H9 (cell line): Measurements from ENCODE around the gene LDHAL6B. TPM values are rescaled to one million over a fixed set of nuclear protein-coding genes. Genes with fewer than 3 reads are reported as not detected.

ENCODE experiments used
- DNase-seq: peaks from one replicate; pipeline ENCODE4 v3.0.0-alpha.2; 2017
- H2AFZ ChIP-seq: one replicate; pipeline ENCODE4 v1.6.1; 2013; ENCODE audit warnings: mild to moderate bottlenecking, low read length, control low read depth, moderate library complexity
- H2AK5ac ChIP-seq: 2 replicates; pipeline ENCODE4 v1.6.1; 2013; ENCODE audit warnings: low read length, control low read depth, mixed read lengths; ENCODE audit not compliant: insufficient read length
- H2BK120ac ChIP-seq: one replicate; pipeline ENCODE4 v1.6.1; 2013; ENCODE audit warnings: low read depth, mild to moderate bottlenecking, low read length, control low read depth, inconsistent platforms; ENCODE audit not compliant: poor library complexity, severe bottlenecking
- H2BK12ac ChIP-seq: 2 replicates; pipeline ENCODE4 v1.6.1; 2013; ENCODE audit warnings: low read length, control low read depth, mixed read lengths, low read depth; ENCODE audit not compliant: insufficient read length
- H2BK15ac ChIP-seq: 2 replicates; pipeline ENCODE4 v1.6.1; 2013; ENCODE audit warnings: low read depth, low read length, control low read depth
- H2BK20ac ChIP-seq: one replicate; pipeline ENCODE4 v1.6.1; 2013; ENCODE audit warnings: low read depth, mild to moderate bottlenecking, low read length, control low read depth, inconsistent platforms; ENCODE audit not compliant: poor library complexity, severe bottlenecking
- H2BK5ac ChIP-seq: 2 replicates; pipeline ENCODE4 v1.6.1; 2013; ENCODE audit warnings: low read length, control low read depth, mixed read lengths; ENCODE audit not compliant: insufficient read length
- H3K14ac ChIP-seq: 2 replicates; pipeline ENCODE4 v1.6.1; 2013; ENCODE audit warnings: low read length, control low read depth; ENCODE audit not compliant: insufficient read depth
- H3K18ac ChIP-seq: 2 replicates; pipeline ENCODE4 v1.6.1; 2013; ENCODE audit warnings: low read depth, mild to moderate bottlenecking, mixed read lengths, low read length, control low read depth; ENCODE audit not compliant: insufficient read length
- H3K23ac ChIP-seq: 2 replicates; pipeline ENCODE4 v1.6.1; 2013; ENCODE audit warnings: low read length, control low read depth, mixed read lengths, low read depth; ENCODE audit not compliant: insufficient read length
- H3K23me2 ChIP-seq: 2 replicates; pipeline ENCODE4 v1.6.1; 2013; ENCODE audit warnings: low read depth, mild to moderate bottlenecking, mixed read lengths, low read length, control low read depth; ENCODE audit not compliant: insufficient read length, poor library complexity, severe bottlenecking
- H3K27ac ChIP-seq: 2 replicates; pipeline ENCODE4 v1.5.1; 2013; ENCODE audit warnings: low read length, control low read depth, mixed read lengths, low read depth; ENCODE audit not compliant: insufficient read length
- H3K27me3 ChIP-seq: 2 replicates; pipeline ENCODE4 v1.6.1; 2013; ENCODE audit warnings: low read length, control low read depth, inconsistent platforms; ENCODE audit not compliant: insufficient read depth
- H3K4ac ChIP-seq: 2 replicates; pipeline ENCODE4 v1.6.1; 2013; ENCODE audit warnings: low read depth, mild to moderate bottlenecking, control low read depth, inconsistent platforms, low read length, moderate library complexity
- H3K4me1 ChIP-seq: 2 replicates; pipeline ENCODE4 v1.6.1; 2013; ENCODE audit warnings: low read length, control low read depth, inconsistent platforms; ENCODE audit not compliant: insufficient read depth
- H3K4me2 ChIP-seq: 2 replicates; pipeline ENCODE4 v1.6.1; 2013; ENCODE audit warnings: low read length, control low read depth, mixed read lengths; ENCODE audit not compliant: insufficient read length, insufficient read depth
- H3K56ac ChIP-seq: 2 replicates; pipeline ENCODE4 v1.6.1; 2013; ENCODE audit warnings: low read depth, mild to moderate bottlenecking, mixed read lengths, low read length, control low read depth; ENCODE audit not compliant: insufficient read length
- H3K79me1 ChIP-seq: 2 replicates; pipeline ENCODE4 v1.6.1; 2013; ENCODE audit warnings: low read depth, mild to moderate bottlenecking, moderate library complexity, low read length, control low read depth, inconsistent platforms; ENCODE audit not compliant: insufficient read depth, poor library complexity, severe bottlenecking
- H3K79me2 ChIP-seq: 2 replicates; pipeline ENCODE4 v1.6.1; 2013; ENCODE audit warnings: low read length, control low read depth, inconsistent platforms; ENCODE audit not compliant: insufficient read depth
- H3K9ac ChIP-seq: 2 replicates; pipeline ENCODE4 v1.6.1; 2013; ENCODE audit warnings: low read length, control low read depth, mixed read lengths; ENCODE audit not compliant: insufficient read length; ENCODE audit errors: extremely low read depth
- H3K9me3 ChIP-seq: one replicate; pipeline ENCODE4 v1.6.1; 2013; ENCODE audit warnings: low read depth, low read length, inconsistent platforms; ENCODE audit not compliant: control insufficient read depth
- H3T11ph ChIP-seq: one replicate; pipeline ENCODE4 v1.6.1; 2013; ENCODE audit warnings: mild to moderate bottlenecking, low read length, control low read depth, inconsistent platforms
- H4K20me1 ChIP-seq: one replicate; pipeline ENCODE4 v1.6.1; 2013; ENCODE audit not compliant: control insufficient read depth, insufficient read length, insufficient read depth
- H4K5ac ChIP-seq: 2 replicates; pipeline ENCODE4 v1.6.1; 2013; ENCODE audit warnings: low read depth, mild to moderate bottlenecking, mixed read lengths, low read length, control low read depth; ENCODE audit not compliant: insufficient read length
- H4K8ac ChIP-seq: replicated peaks from 2 replicates; pipeline ENCODE4 v1.6.1; 2013; ENCODE audit warnings: low read length, control low read depth, mixed read lengths, low read depth; ENCODE audit not compliant: insufficient read length
- H4K91ac ChIP-seq: 2 replicates; pipeline ENCODE4 v1.6.1; 2013; ENCODE audit warnings: low read depth, mild to moderate bottlenecking, moderate library complexity, mixed read lengths, low read length, control low read depth; ENCODE audit not compliant: insufficient read length
- H3K27ac Mint-ChIP-seq, 3 experiments: 2 replicates in 2 of 3; 3 replicates in 1 of 3; pipeline ENCODE4 v1.8.0; 2020 to 2021; ENCODE audit warnings: mixed read lengths in 3 of 3, mild to moderate bottlenecking in 1 of 3, moderate library complexity in 1 of 3
- H3K27me3 Mint-ChIP-seq: 2 replicates; pipeline ENCODE4 v1.8.0; 2021; ENCODE audit warnings: low read depth, mild to moderate bottlenecking, moderate library complexity, mixed read lengths
- H3K36me3 Mint-ChIP-seq, 3 experiments: 2 replicates in 2 of 3; 3 replicates in 1 of 3; pipeline ENCODE4 v1.8.0; 2020 to 2021; ENCODE audit warnings: low read depth in 3 of 3, mixed read lengths in 3 of 3; ENCODE audit not compliant: insufficient read depth in 1 of 3
- H3K4me1 Mint-ChIP-seq, 2 experiments: 2 replicates each; pipeline ENCODE4 v1.8.0; 2020; ENCODE audit warnings: mixed read lengths in 2 of 2
- H3K4me3 Mint-ChIP-seq, 2 experiments: 2 replicates in 1 of 2; 3 replicates in 1 of 2; pipeline ENCODE4 v1.8.0; 2020 to 2021; ENCODE audit warnings: mild to moderate bottlenecking in 2 of 2, mixed read lengths in 2 of 2, moderate library complexity in 1 of 2
- H3K9me3 Mint-ChIP-seq, 2 experiments: 2 replicates in 1 of 2; 3 replicates in 1 of 2; pipeline ENCODE4 v1.8.0; 2020; ENCODE audit warnings: mild to moderate bottlenecking in 2 of 2, mixed read lengths in 2 of 2, moderate library complexity in 1 of 2
- CTCF ChIP-seq: fragments of 200-600 bp; sonication (generic); conservative IDR thresholded peaks from 3 replicates; pipeline ENCODE4 v1.8.0; 2021; ENCODE audit warnings: antibody characterized with exemption, mild to moderate bottlenecking
- WGBS: extraction: QIAGEN DNeasy Blood & Tissue Kit; methylation state at CpG from one replicate; pipeline ENCODE4 v1.1.7; 2013; ENCODE audit warnings: missing lambda C conversion rate, low lambda C conversion rate, mixed read lengths; ENCODE audit not compliant: insufficient read length; ENCODE audit errors: extremely low coverage; 5-methylcytosine and 5-hydroxymethylcytosine counted together
- total RNA-seq: library from RNA; stranded (reverse); gene quantifications from 2 replicates; pipeline ENCODE4 v1.2.1, GENCODE V29; 2021

LDHAL6B gene
- total RNA-seq, 1 experiment from 2014 or later, result not detected

- Mint-ChIP-seq H3K9me3 (no peaks in the 10 kb centered on the region), H3K4me1 (peaks cover 5 to 11% of the 10 kb centered on the region in 2 experiments; a peak in 3 of 4 replicates), H3K36me3 (peaks cover 0 to 24% (median 10%) of the 10 kb centered on the region in 3 experiments; a peak in 4 of 7 replicates), H3K27ac (no peak overlapping the region; a peak in 2 of 7 replicates), H3K27me3 (no peaks in the 10 kb centered on the region), H3K4me3 (no peak overlapping the region)
- Histone ChIP-seq H3K23ac (no peak overlapping the region), H3K14ac (no peak overlapping the region), H3K79me1 (no peaks in the 10 kb centered on the region), H3K9me3 (no peaks in the 10 kb centered on the region), H2BK12ac (no peak overlapping the region), H3K79me2 (no peaks in the 10 kb centered on the region), H2BK120ac (no peak overlapping the region), H2BK5ac (no peak overlapping the region), H3K56ac (no peak overlapping the region), H2AK5ac (no peak overlapping the region), H3K27ac (no peak overlapping the region), H4K8ac (no peak overlapping the region), H3K27me3 (no peaks in the 10 kb centered on the region), H3K23me2 (no peaks in the 10 kb centered on the region), H4K20me1 (no peaks in the 10 kb centered on the region), H3K4ac (no peak overlapping the region), H2BK15ac (no peak overlapping the region), H3K18ac (no peak overlapping the region), H3K9ac (no peak overlapping the region), H2BK20ac (no peak overlapping the region), H3K4me1 (no peaks in the 10 kb centered on the region), H3T11ph (no peak overlapping the region), H3K4me2 (no peak overlapping the region), H2AFZ (no peak overlapping the region), H4K91ac (no peak overlapping the region), H4K5ac (no peak overlapping the region)
- no peak for DNase-seq
- TF ChIP-seq CTCF, result no peak
- WGBS, result no CpG with 5 or more reads among the region's 3 CpGs
Measured at GRCh38 chr15:59244337-59244736, 37.7 kb downstream of the LDHAL6B start.
